DMS 273 (cell line): Measurements from ENCODE around the gene TNP1.
A peak's percentile ranks its signal among the peaks of the same experiment; 100 is the strongest.

Source experiments
- DNase-seq: peaks from one replicate; lab custom pipeline; 2025; ENCODE audit not compliant: unreplicated experiment; lab: John Stamatoyannopoulos, UW

Gene TNP1, protein sequence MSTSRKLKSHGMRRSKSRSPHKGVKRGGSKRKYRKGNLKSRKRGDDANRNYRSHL

GRCh38 chr2:216859944-216860343 lies at the start of gene TNP1:
TSS of gene TNP1 (minus strand) at chr2:216860064. CDS start at chr2:216860034, 30 bp downstream.
- no peak for DNase-seq

DNA sequence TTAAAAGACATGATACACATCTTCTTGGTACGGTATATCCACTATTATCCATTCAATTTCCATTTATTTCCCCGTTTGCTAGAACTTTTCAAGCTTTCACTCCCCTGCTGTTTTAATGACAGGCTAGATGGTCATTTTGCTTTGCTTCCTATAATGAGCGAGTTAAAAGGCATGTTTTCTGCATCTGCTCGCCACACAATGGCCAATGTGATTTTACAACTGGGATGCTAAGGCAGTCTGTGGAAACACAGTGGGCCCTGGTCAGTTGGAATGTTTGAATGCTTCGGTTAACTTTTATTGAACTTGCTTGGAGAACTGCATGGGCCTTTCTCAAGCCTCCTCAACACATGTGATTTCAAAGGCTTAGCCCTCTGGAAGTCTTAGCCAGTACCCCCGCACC lies 48.4 kb upstream of the TNP1 start:
- no peak for DNase-seq

GRCh38 chr2:216905649-216906329 lies 45.9 kb upstream of the TNP1 start:
- no peak for DNase-seq

DNA sequence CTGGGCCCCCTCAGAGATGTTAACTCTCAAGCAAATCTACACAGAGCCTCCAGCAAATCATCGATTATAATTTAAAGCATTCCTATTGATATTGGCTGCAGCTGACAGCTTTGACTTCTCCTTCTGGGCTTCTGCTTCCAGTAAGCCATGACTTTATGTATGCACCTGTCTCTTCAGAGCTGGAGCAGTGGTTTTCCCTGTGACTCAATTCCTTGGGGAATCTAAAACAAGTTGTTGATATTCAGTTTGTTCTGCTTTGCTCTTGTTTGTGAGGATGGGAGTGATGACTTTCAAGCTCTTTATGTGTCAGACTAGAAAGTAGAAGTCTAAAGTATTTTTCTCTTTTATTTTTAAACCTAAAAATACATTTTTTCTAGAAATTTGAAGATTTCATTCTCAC lies 45.1 kb upstream of the TNP1 start:
- no peak for DNase-seq

GRCh38 chr2:216904554-216904953 lies 44.7 kb upstream of the TNP1 start:
- no peak for DNase-seq

- DNase-seq, result no peak
Measured at GRCh38 chr2:216903470-216903869, 43.6 kb upstream of the TNP1 start.

- DNase-seq, result peak; percentile 8
Measured at GRCh38 chr2:216901273-216901672, 41.4 kb upstream of the TNP1 start.

GRCh38 chr2:216900406-216900805 lies 40.5 kb upstream of the TNP1 start:
- no peak for DNase-seq

DNA sequence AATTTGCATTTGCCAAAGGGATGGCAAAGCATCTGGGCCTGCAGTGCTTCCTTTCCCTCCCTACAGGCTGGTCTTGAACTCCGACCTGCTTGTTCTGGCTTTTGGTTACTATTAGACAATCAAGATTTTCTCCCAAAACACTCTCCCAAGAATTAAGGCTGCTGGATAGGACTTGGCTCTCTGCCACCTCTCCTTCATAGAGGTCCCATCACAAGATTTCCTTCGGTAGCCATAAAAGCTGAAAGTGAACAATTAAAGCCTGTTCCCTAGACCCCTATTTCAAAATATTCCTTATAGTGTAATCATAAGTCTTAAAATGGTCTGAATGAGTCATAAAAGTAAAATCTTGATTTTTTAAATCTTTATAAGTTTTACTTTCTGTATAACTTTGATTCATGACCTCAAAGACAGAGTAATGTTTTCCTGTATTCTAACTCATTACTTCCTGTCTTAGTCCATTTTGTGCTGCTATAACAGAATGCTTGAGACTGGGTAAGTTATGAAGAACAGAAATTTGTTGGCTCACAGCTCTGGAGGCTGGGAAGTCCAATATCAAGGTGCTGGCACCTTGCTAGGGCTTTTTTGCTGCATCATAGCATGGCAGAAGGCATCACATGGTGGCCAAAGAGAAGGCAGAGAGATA lies 37.8 kb upstream of the TNP1 start:
- DNase-seq, result no peak

DNA sequence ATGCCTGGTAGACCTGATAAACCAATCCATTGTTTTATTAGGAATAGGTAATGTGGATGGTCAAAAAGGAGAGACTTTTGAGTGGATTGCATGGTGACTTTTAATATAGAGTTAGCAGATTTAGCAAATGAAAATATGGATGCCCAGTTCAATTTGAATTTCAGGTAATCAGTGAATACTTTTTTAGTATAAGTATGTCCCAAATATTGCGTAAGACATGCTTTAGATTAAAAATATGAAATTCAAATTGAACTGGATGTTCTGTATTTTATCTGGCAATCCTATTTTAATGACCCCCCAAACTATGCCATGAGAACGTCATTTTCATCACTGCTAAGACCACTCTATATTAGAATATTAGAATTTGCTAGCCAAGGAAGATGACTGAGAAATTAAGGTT lies 30.3 kb upstream of the TNP1 start:
- no peak for DNase-seq

- DNase-seq, result peak; percentile 11
Measured at GRCh38 chr2:216888887-216889622, 29.2 kb upstream of the TNP1 start.

DNA sequence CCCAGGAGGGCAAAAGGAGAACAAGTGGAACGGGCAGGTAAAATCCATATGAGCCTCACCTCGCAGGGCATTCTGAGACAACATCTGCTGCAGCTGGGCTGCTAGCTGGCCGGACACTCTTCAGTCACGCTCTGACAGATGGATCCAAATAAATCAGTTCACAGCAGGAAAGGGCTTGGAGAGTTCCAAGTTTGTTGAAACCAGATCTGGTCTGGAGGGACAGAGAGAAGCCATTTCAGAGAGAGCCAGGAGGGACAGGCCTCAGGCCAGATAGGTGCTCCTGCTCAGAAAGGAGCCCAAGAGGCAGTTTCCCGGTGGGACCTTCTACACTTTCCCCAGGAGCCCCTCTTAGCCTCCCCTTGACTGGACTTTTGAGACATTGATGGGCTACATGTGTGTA lies 28.2 kb upstream of the TNP1 start:
- DNase-seq, result peak; percentile 28

- DNase-seq, result no peak
Measured at GRCh38 chr2:216887138-216887537, 27.3 kb upstream of the TNP1 start.

DNA sequence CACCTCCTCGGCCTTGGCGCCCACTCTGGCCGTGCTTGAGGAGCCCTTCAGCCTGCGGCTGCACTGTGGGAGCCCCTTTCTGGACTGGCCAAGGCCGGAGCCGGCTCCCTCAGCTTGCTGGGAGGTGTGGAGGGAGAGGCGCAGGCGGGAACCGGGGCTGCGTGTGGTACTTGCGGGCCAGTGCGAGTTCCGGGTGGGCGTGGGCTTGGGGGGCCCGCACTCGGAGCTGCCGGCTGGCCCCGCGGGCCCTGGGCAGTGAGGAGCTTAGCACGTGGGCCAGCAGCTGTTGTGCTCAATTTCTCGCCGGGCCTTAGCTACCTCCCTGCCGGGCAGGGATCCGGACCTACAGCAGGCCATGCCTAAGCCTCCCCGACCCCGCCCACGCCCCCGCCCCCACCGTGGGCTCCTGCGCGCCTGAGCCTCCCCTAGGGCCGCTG lies 25.3 kb upstream of the TNP1 start:
- DNase-seq, result no peak

GRCh38 chr2:216884347-216884746 lies 24.5 kb upstream of the TNP1 start:
- no peak for DNase-seq

DNA sequence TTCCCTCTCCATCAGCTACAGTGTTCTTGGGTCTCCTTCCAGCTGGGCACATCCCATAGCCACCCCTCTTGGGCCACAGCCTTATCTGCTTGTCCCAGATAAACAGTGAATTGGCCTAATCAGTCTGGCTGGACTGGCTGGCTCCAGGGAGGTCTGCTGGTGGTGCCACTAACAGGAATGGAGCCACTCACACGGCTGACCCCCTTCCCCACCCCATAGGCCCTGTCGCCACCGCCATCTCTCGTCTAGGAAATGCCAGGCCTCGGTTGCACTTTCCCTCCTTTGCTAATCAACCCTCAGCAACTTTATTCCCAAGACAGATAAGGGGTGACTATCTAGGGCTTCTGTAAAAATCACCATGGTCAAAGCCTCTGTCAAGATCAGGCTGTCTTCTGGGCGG lies 23.0 kb upstream of the TNP1 start:
- no peak for DNase-seq

DNA sequence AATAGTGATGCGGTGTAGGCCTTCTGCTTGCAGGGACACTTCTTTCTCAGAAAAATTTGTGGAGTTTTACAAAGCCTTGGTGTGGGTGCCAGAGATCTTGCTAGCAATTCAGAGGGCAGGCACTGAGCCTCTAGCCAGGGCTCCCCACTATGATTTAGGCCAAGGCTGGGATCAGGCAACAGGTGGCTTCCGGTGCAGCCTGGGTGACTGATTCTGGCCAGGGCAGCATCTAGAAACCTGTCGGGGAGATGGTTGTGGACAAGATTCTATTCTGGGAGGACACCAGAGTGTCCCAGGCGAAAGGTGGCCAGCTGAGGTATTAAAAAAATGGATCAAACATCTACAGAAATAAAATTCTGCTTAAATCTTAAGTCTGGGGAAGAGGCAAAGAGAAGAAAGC lies 21.5 kb upstream of the TNP1 start:
- DNase-seq, result no peak

GRCh38 chr2:216880509-216881184 lies 20.8 kb upstream of the TNP1 start:
- no peak for DNase-seq

- DNase-seq, result no peak
Measured at GRCh38 chr2:216879727-216880508, 20.1 kb upstream of the TNP1 start.

DNA sequence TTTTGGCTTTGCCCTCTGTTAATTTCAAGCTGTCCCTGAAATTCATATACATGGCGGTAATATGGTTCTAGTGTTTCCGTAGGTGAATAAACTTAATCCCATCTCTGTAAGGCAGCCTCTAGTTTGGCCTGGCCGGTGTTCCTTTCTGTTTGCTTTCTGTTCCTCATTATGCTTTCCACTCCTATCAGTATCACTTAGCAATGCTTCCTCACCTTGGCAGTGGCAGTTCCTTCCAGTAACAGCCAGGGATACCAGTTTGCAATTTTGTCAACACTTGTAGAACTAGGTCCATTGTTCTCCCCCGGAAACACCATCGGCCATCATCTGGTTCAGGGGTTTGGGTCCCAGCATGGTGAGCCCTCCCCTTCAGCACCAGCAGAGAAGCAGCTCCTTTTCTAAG lies 18.2 kb upstream of the TNP1 start:
- DNase-seq, result no peak

- DNase-seq, result no peak
Measured at GRCh38 chr2:216877085-216877484, 17.2 kb upstream of the TNP1 start.
